H4 (cell line): ENCODE data around the gene RLF. TPM values are rescaled to one million over a fixed set of nuclear protein-coding genes. Genes with fewer than 3 reads are reported as not detected.

Source experiments
- DNase-seq: peaks from one replicate; pipeline ENCODE4 v3.0.0-alpha.2; 2015; ENCODE audit warnings: low spot score
- total RNA-seq: library from RNA; depleted of rRNA; stranded (reverse); fragments of >200 nt; shearing (Covaris generic); gene quantifications from 2 replicates; pipeline ENCODE4 v1.2.3, GENCODE V29; 2014

RLF gene
- total RNA-seq, 1 experiment from 2014 or later, result 12.7 TPM

- no peak for DNase-seq
Measured at GRCh38 chr1:40240390-40240789, 79.2 kb downstream of the RLF start.

GRCh38 chr1:40241362-40241761 lies 80.2 kb downstream of the RLF start:
- no peak for DNase-seq

- no peak for DNase-seq
Measured at GRCh38 chr1:40243351-40243750, 82.2 kb downstream of the RLF start.

- DNase-seq, result no peak
Measured at GRCh38 chr1:40244138-40244744, 83.1 kb downstream of the RLF start.

GRCh38 chr1:40245686-40246085 lies 84.5 kb downstream of the RLF start:
- DNase-seq, result no peak

- no peak for DNase-seq
Measured at GRCh38 chr1:40247655-40248054, 86.5 kb downstream of the RLF start, which contains the start of gene TMCO2. TMCO2 (plus strand) TSS chr1:40247937; CDS start chr1:40247994, 57 bp downstream.

- DNase-seq, result no peak
Measured at GRCh38 chr1:40248412-40248811, 87.2 kb downstream of the RLF start.

GRCh38 chr1:40251456-40251855 lies 90.3 kb downstream of the RLF start:
- DNase-seq, result no peak

GRCh38 chr1:40252601-40253000 lies 91.4 kb downstream of the RLF start:
- no peak for DNase-seq

- no peak for DNase-seq
Measured at GRCh38 chr1:40255231-40255630, 94.0 kb downstream of the RLF start.

- no peak for DNase-seq
Measured at GRCh38 chr1:40256401-40257084, 95.4 kb downstream of the RLF start.

GRCh38 chr1:40257313-40257687 lies 96.1 kb downstream of the RLF start:
- DNase-seq, result no peak

- DNase-seq, result peak; percentile 98
Measured at GRCh38 chr1:40257688-40258444, 96.7 kb downstream of the RLF start, which contains the start of gene ZMPSTE24. ZMPSTE24 (plus strand) TSS chr1:40258236; CDS start chr1:40258272, 36 bp downstream.

GRCh38 chr1:40258445-40258769 lies 97.2 kb downstream of the RLF start:
- DNase-seq, result no peak

- DNase-seq, result no peak
Measured at GRCh38 chr1:40264354-40264781, 103.2 kb downstream of the RLF start.

GRCh38 chr1:40265298-40265697 lies 104.1 kb downstream of the RLF start:
- no peak for DNase-seq

- DNase-seq, result no peak
Measured at GRCh38 chr1:40265919-40266318, 104.7 kb downstream of the RLF start.

GRCh38 chr1:40266786-40267535 lies 105.8 kb downstream of the RLF start:
- no peak for DNase-seq

GRCh38 chr1:40267767-40268187 lies 106.6 kb downstream of the RLF start:
- DNase-seq, result peak; percentile 27

GRCh38 chr1:40268211-40268610 lies 107.0 kb downstream of the RLF start:
- DNase-seq, result no peak

GRCh38 chr1:40270152-40270834 lies 109.1 kb downstream of the RLF start:
- no peak for DNase-seq
